Measurements from ENCODE around the gene RHOBTB3.

RHOBTB3 gene

GRCh38 chr5:95733107-95733665 lies 2.0 kb downstream of the RHOBTB3 start:
- no peak for DNase-seq

GRCh38 chr5:95734187-95734586 lies 3.1 kb downstream of the RHOBTB3 start:
- DNase-seq = no peak

GRCh38 chr5:95734906-95735305 lies 3.8 kb downstream of the RHOBTB3 start:
- DNase-seq = no peak

GRCh38 chr5:95735406-95735805 lies 4.3 kb downstream of the RHOBTB3 start:
- DNase-seq = no peak

GRCh38 chr5:95738072-95738471 lies 6.9 kb downstream of the RHOBTB3 start:
- no peak for DNase-seq

- DNase-seq = no peak
These were observed 7.7 kb downstream of the RHOBTB3 start for GRCh38 chr5:95738834-95739233.

- DNase-seq = no peak
These were observed 8.7 kb downstream of the RHOBTB3 start for GRCh38 chr5:95739857-95740256.

- DNase-seq = peak; percentile 68
These were observed 10.3 kb downstream of the RHOBTB3 start for GRCh38 chr5:95741458-95741857.

GRCh38 chr5:95743232-95743631 lies 12.1 kb downstream of the RHOBTB3 start:
- no peak for DNase-seq

- no peak for DNase-seq
These were observed 12.7 kb downstream of the RHOBTB3 start for GRCh38 chr5:95743877-95744276.

- no peak for DNase-seq
These were observed 15.1 kb downstream of the RHOBTB3 start for GRCh38 chr5:95746194-95746593.

GRCh38 chr5:95746722-95747679 lies 15.9 kb downstream of the RHOBTB3 start:
- DNase-seq = no peak

- no peak for DNase-seq
These were observed 17.0 kb downstream of the RHOBTB3 start for GRCh38 chr5:95748133-95748532.

GRCh38 chr5:95754545-95754944 lies 23.4 kb downstream of the RHOBTB3 start:
- DNase-seq = no peak

- DNase-seq = no peak
These were observed 27.9 kb downstream of the RHOBTB3 start for GRCh38 chr5:95759005-95759404.

GRCh38 chr5:95759634-95760033 lies 28.5 kb downstream of the RHOBTB3 start:
- no peak for DNase-seq

GRCh38 chr5:95760273-95761191 lies 29.4 kb downstream of the RHOBTB3 start:
- DNase-seq = peak; percentile 6

- DNase-seq = peak; percentile 85
These were observed 30.9 kb downstream of the RHOBTB3 start for GRCh38 chr5:95761771-95762651.

- no peak for DNase-seq
These were observed 31.5 kb downstream of the RHOBTB3 start for GRCh38 chr5:95762652-95763041.

- DNase-seq = no peak
These were observed 32.8 kb downstream of the RHOBTB3 start for GRCh38 chr5:95763941-95764340.

GRCh38 chr5:95768731-95769130 lies 37.6 kb downstream of the RHOBTB3 start:
- DNase-seq = no peak
